Naive thymus-derived CD4-positive, alpha-beta T cell (primary cell): ENCODE results near the gene PRAC2. TPM values are rescaled to one million over a fixed set of nuclear protein-coding genes. Genes with fewer than 3 reads are reported as not detected.

Experiments used
- ATAC-seq: fragments of 150-1000 bp; cut with Tn5 transposase; 2 replicates; pipeline ENCODE4 v1.10.0; 2021; ENCODE audit warnings: mild to moderate bottlenecking, moderate library complexity
- CTCF ChIA-PET: fragments of 350-600 bp; sonication (Branson Sonifier 250); formaldehyde crosslinking; loops from one replicate; lab custom pipeline; 2021; ENCODE audit warnings: antibody characterized with exemption; lab: Charles Lee
- POLR2A ChIA-PET: fragments of 350-600 bp; sonication (Branson Sonifier 250); formaldehyde crosslinking; loops from one replicate; lab custom pipeline; 2021; ENCODE audit warnings: antibody characterized with exemption, inconsistent platforms; lab: Charles Lee
- DNase-seq, 9 donors: peaks; one replicate each; pipeline versions ENCODE4 v3.0.0 to v3.0.0-alpha.2; 2020 to 2022; ENCODE audit warnings: mixed read lengths in 1 of 9
- H3K27ac ChIP-seq: one replicate; pipeline ENCODE4 v1.7.0; 2013; ENCODE audit warnings: mild to moderate bottlenecking, low read depth, low read length, moderate library complexity
- H3K27me3 ChIP-seq, 2 donors: one replicate each; pipeline ENCODE4 v1.7.0; 2013; ENCODE audit warnings: low read length in 2 of 2, mild to moderate bottlenecking in 2 of 2, moderate library complexity in 2 of 2; ENCODE audit not compliant: control insufficient read depth in 2 of 2, insufficient read depth in 2 of 2
- H3K36me3 ChIP-seq, 3 experiments: 1 replicate in 2 of 3; 2 replicates in 1 of 3; pipeline ENCODE4 v1.7.0; 2013; ENCODE audit warnings: low read length in 3 of 3, mild to moderate bottlenecking in 3 of 3, moderate library complexity in 1 of 3; ENCODE audit not compliant: insufficient read depth in 3 of 3, control insufficient read depth in 2 of 3
- H3K4me1 ChIP-seq, 2 donors: one replicate each; pipeline ENCODE4 v1.7.0; 2013; ENCODE audit warnings: low read length in 2 of 2, mild to moderate bottlenecking in 2 of 2, moderate library complexity in 1 of 2; ENCODE audit not compliant: control insufficient read depth in 2 of 2, insufficient read depth in 2 of 2
- H3K4me3 ChIP-seq: 2 replicates; pipeline ENCODE4 v1.7.0; 2013; ENCODE audit warnings: mild to moderate bottlenecking, low read length
- H3K9me3 ChIP-seq, 3 experiments: 1 replicate in 2 of 3; 2 replicates in 1 of 3; pipeline ENCODE4 v1.7.0; 2013; ENCODE audit warnings: low read length in 3 of 3; ENCODE audit not compliant: control insufficient read depth in 2 of 3
- H3K27ac Mint-ChIP-seq, 9 donors: one replicate each; pipeline ENCODE4 v1.8.0; 2020 to 2022; ENCODE audit warnings: mixed read lengths in 9 of 9, mild to moderate bottlenecking in 8 of 9, moderate library complexity in 5 of 9, inconsistent platforms in 2 of 9
- H3K27me3 Mint-ChIP-seq, 5 donors: one replicate each; pipeline ENCODE4 v1.8.0; 2021 to 2022; ENCODE audit warnings: mixed read lengths in 5 of 5, mild to moderate bottlenecking in 1 of 5
- H3K36me3 Mint-ChIP-seq, 5 donors: one replicate each; pipeline ENCODE4 v1.8.0; 2020 to 2022; ENCODE audit warnings: mixed read lengths in 5 of 5, mild to moderate bottlenecking in 3 of 5, inconsistent platforms in 1 of 5
- H3K4me1 Mint-ChIP-seq, 7 donors: one replicate each; pipeline ENCODE4 v1.8.0; 2020 to 2022; ENCODE audit warnings: mixed read lengths in 7 of 7, mild to moderate bottlenecking in 3 of 7, inconsistent platforms in 1 of 7
- H3K4me3 Mint-ChIP-seq, 10 donors: one replicate each; pipeline ENCODE4 v1.8.0; 2020 to 2022; ENCODE audit warnings: mild to moderate bottlenecking in 10 of 10, mixed read lengths in 10 of 10, moderate library complexity in 6 of 10, inconsistent platforms in 2 of 10
- H3K9me3 Mint-ChIP-seq, 11 donors: one replicate each; pipeline ENCODE4 v1.8.0; 2020 to 2022; ENCODE audit warnings: mixed read lengths in 11 of 11, mild to moderate bottlenecking in 4 of 11, inconsistent platforms in 1 of 11, moderate library complexity in 1 of 11
- intact Hi-C, 2 donors: fragments of 100-400 bp; cut with micrococcal nuclease; formaldehyde crosslinking; loops; one replicate each; pipeline ENCODE4 v1.15.1; 2023
- polyA plus RNA-seq, 2 donors: library from polyadenylated mRNA; unstranded; fragments of 300-500 nt; fragmentation: Illumina TruSeq; gene quantifications; one replicate each; pipeline ENCODE4 v1.2.3, GENCODE V29; 2021
- total RNA-seq, 6 experiments: library from RNA in 5 of 6; stranded (reverse) in 5 of 6; gene quantifications; 1 replicate in 5 of 6; 2 replicates in 1 of 6; pipeline ENCODE4 v1.2.3 and lab custom pipeline; 2021 to 2026

The PRAC2 gene
- total and polyA plus RNA-seq, 7 experiments from 2014 or later: not detected

DNA sequence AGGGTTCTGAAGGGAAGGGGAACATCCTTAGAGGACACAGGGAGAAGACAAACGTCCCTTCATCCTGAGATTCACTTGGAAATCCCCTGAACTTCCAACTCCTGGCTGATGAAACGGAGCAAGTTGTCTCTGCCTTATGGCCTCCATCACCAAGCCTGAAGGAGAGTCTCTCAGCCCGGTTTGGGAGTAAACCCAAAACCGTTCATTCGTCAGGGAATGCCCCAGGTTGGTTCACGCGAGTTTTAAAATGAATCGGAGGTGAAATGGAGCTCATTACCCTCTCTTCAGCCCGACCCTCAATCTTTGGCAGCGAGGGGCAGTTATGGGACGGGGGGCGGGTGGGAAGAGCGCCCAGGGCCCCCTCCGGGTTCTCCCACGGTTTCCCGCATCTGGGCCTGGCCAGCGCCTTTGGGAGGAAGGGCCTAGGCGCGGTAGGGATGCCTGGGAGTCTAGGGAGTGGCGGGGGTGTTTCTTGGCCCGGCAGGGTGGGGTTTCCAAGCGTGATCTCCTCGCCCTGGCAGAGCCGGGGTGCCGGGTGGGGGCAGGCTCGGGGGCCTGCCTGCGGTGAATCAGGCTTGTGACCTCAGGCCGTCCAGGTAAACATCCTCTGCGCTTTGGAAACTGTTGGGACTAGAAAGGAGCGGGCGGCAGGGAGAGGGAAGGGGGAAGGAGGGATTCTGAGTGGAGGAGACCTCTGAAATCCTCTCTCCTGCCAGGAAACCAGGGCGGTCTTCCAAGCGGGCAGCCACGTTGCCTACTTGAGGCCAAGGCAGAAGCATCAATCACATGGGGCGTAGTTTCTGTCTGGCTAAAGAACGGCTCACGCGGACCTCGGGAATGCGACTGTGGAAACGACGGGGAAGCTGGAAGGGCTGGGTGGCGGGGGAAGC lies 29.7 kb downstream of the PRAC2 start:
- CTCF ChIA-PET: no interaction called here
- Mint-ChIP-seq H3K4me3 (peak overlapping the region in 2 of 10 donors; percentile 14 to 31), H3K27ac (peak overlapping the region in 1 of 9 donors; percentile 34), H3K27me3 (peaks cover 79 to 93% (median 87%) of the 10 kb centered on the region in 5 donors), H3K4me1 (peaks cover 8 to 25% (median 18%) of the 10 kb centered on the region in 7 donors), H3K9me3 (peaks cover 0 to 8% (median 4%) of the 10 kb centered on the region in 11 donors), H3K36me3 (peaks cover 0 to 5% (median 0%) of the 10 kb centered on the region in 5 donors)
- DNase-seq (no peak), ATAC-seq (no peak)
- Histone ChIP-seq H3K36me3 (no peaks in the 10 kb centered on the region), H3K27me3 (peaks cover 38 to 83% of the 10 kb centered on the region in 2 donors), H3K9me3 (no peaks in the 10 kb centered on the region), H3K4me1 (peaks cover 5 to 13% of the 10 kb centered on the region in 2 donors), H3K27ac (no peak overlapping the region), H3K4me3 (no peak overlapping the region)
- intact Hi-C loops: no loop called here
- POLR2A ChIA-PET: interaction anchor here (0.7 kb wide), 1 partner anchor 33 kb away, joined by 3 read pairs; no protein-coding TSS in a partner anchor

DNA sequence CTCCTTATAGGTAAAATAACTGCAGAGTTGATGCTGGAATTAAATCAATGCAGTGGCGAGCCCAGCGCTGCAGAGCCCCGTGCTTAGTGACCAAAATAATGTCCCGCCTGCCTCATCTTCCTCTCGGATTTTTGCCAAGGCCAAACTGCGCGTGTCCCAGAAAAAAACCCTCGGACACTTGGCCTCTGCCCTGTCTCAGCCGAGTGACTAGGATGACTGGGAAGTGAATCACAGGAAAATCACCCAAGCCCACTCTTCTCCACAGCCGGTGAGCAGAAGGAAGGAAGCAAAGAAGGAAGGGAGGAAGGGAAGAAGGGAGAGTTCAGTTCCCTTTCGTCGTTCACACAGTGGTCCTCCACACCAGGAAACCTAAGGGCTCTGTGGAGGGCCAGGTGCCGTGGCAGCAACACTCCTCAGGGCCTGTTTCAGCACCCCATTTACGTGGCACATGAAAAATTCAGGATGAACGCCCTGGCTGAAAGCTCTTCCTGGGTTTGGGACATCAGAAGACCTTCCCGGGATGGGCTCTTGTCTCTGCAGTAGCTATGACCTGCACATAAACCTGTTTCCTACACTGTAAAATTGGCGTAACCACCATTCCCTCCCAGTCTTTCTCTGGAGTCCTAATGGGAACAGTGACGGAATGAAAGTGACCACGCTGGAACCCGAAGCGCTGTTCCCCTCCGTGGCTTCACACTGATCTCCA lies 31.0 kb downstream of the PRAC2 start:
- Histone ChIP-seq H3K27me3 (peaks cover 29 to 70% of the 10 kb centered on the region in 2 donors), H3K36me3 (no peaks in the 10 kb centered on the region), H3K9me3 (no peaks in the 10 kb centered on the region), H3K4me1 (peaks cover 5 to 13% of the 10 kb centered on the region in 2 donors), H3K27ac (no peak overlapping the region), H3K4me3 (no peak overlapping the region)
- Mint-ChIP-seq H3K4me3 (peak overlapping the region in 6 of 10 donors; percentile 9 to 59 (median 36)), H3K36me3 (peaks cover 0 to 4% (median 0%) of the 10 kb centered on the region in 5 donors), H3K9me3 (peaks cover 0 to 8% (median 4%) of the 10 kb centered on the region in 11 donors), H3K4me1 (peaks cover 8 to 23% (median 18%) of the 10 kb centered on the region in 7 donors), H3K27ac (peak overlapping the region in 1 of 9 donors; percentile 58), H3K27me3 (peaks cover 72 to 94% (median 84%) of the 10 kb centered on the region in 5 donors)
- ChIA-PET POLR2A (no interaction called here), CTCF (no interaction called here)
- no peak for ATAC-seq
- intact Hi-C loops: no loop called here
- no peak for DNase-seq

DNA sequence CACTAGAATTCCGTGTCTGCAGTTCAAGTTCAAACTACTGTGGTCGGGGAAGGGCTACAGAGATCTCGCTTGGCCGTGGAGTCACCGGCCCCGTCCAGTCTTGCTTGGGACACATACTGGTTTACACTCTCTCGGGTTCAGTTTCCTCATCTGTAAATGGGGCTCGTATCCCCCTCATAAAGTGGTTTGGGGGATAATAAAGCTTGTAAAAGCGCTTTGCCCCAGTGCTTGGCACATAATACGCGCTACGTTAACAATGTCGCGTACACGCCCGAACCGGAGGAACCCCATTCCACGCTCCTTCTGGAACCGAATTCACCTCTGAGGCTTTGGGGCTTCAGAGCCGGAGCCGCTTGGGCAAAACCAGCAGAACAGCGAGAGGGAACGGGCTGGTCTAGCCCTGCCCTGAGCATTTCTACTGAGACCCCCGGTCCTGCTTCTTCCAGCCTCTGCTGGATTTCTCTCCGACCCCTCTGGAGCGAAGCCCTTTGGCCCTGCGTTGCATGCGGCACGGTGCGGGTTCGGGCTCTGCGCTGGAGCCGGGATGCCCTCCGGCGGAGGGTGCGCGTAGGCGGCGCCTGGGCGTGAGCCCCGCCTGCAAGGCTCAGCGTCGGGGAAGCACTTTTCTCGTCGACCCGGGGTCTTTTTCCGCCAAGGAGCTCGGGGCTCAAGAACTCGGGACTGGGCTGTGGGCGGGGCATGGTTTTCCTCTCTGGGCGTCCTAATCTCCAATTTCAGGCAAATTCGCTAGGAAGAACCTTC lies 31.7 kb downstream of the PRAC2 start:
- H3K36me3 Mint-ChIP-seq: no peaks in the 10 kb centered on the region
- H3K27ac Mint-ChIP-seq: peak overlapping the region in 1 of 9 donors; percentile 46
- Histone ChIP-seq H3K4me3 (no peak overlapping the region), H3K27ac (no peak overlapping the region), H3K9me3 (no peaks in the 10 kb centered on the region), H3K4me1 (peaks cover 5 to 13% of the 10 kb centered on the region in 2 donors), H3K36me3 (no peaks in the 10 kb centered on the region), H3K27me3 (peaks cover 24 to 62% of the 10 kb centered on the region in 2 donors)
- DNase-seq (no peak), ATAC-seq (no peak)
- peak overlapping the region in 6 of 10 donors; percentile 9 to 59 (median 46) for H3K4me3 Mint-ChIP-seq
- peaks cover 3 to 21% (median 18%) of the 10 kb centered on the region in 7 donors for H3K4me1 Mint-ChIP-seq
- ChIA-PET POLR2A (no interaction called here), CTCF (interaction anchor here (1.6 kb wide), 1 partner anchor 31 kb away, joined by 6 read pairs; no protein-coding TSS in a partner anchor)
- H3K9me3 Mint-ChIP-seq: peaks cover 0 to 8% (median 0%) of the 10 kb centered on the region in 11 donors
- intact Hi-C loops: no loop called here
- peaks cover 72 to 94% (median 84%) of the 10 kb centered on the region in 5 donors for H3K27me3 Mint-ChIP-seq

DNA sequence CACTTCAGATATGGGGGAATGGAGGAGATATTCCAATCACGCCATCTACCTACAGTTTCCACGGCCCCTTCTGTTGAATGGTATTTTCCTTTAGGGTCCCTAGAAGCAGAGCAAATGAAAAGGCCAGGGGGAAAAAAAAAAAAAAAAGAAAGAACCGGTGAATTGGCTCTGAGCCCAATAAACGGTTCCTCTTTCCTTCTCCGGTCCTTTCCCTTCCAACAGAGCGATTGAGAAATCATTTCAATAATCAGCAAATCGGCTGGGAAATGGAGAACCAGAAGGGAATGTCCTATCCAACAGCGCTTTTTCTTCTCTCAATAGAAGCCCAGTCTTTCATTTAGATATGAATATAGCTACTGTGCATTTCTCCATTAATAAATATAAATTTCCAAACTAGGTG lies 32.4 kb downstream of the PRAC2 start:
- no peaks in the 10 kb centered on the region for H3K9me3 ChIP-seq
- H3K27ac Mint-ChIP-seq: peak overlapping the region in 1 of 9 donors; percentile 46
- H3K27ac ChIP-seq: no peak overlapping the region
- DNase-seq (no peak), ATAC-seq (no peak)
- H3K4me3 ChIP-seq: no peak overlapping the region
- intact Hi-C loops: no loop called here
- H3K4me1 ChIP-seq: peaks cover 5 to 13% of the 10 kb centered on the region in 2 donors
- H3K4me1 Mint-ChIP-seq: peaks cover 3 to 21% (median 18%) of the 10 kb centered on the region in 7 donors
- CTCF ChIA-PET: interaction anchor here (1.6 kb wide), 1 partner anchor 31 kb away, joined by 6 read pairs; no protein-coding TSS in a partner anchor
- peak overlapping the region in 4 of 10 donors; percentile 9 to 54 (median 32) for H3K4me3 Mint-ChIP-seq
- H3K36me3 ChIP-seq: no peaks in the 10 kb centered on the region
- POLR2A ChIA-PET: interaction anchor here (0.6 kb wide), 1 partner anchor 787 kb away, joined by 3 read pairs; no protein-coding TSS in a partner anchor
- H3K27me3 ChIP-seq: peaks cover 21 to 56% of the 10 kb centered on the region in 2 donors
- peaks cover 0 to 8% (median 0%) of the 10 kb centered on the region in 11 donors for H3K9me3 Mint-ChIP-seq
- H3K36me3 Mint-ChIP-seq: no peaks in the 10 kb centered on the region
- H3K27me3 Mint-ChIP-seq: peaks cover 75 to 89% (median 85%) of the 10 kb centered on the region in 5 donors

DNA sequence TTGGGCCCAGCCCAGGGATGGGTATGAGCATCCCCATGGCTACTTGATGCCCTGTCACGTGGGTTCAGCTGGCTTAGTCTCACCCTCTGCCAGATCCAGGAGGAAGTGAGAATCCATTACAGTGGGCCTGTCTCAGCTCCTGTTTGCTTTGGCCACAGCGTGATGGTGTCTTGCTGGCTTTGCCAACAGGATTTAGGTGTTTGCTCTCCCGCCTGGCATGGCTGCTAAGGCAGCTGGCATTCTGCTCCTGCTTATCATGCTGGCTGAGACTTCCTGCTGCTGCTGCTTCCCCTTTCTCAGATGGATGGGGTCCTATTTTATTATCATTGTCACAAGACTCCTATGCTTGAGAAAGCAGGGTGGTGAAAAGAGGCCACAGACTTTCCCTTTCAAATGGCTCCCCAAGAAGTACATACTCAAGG lies 33.9 kb downstream of the PRAC2 start:
- Mint-ChIP-seq H3K27me3 (peaks cover 79 to 88% (median 84%) of the 10 kb centered on the region in 5 donors), H3K4me3 (no peak overlapping the region), H3K27ac (no peak overlapping the region), H3K4me1 (peaks cover 3 to 21% (median 18%) of the 10 kb centered on the region in 7 donors), H3K9me3 (peaks cover 0 to 4% (median 0%) of the 10 kb centered on the region in 11 donors), H3K36me3 (no peaks in the 10 kb centered on the region)
- ATAC-seq (no peak), DNase-seq (no peak)
- no peaks in the 10 kb centered on the region for H3K36me3 ChIP-seq
- ChIA-PET CTCF (interaction anchor here (0.6 kb wide), 1 partner anchor 36 kb away, joined by 10 read pairs; no protein-coding TSS in a partner anchor), POLR2A (interaction anchor here (0.7 kb wide), 1 partner anchor 40 kb away, joined by 4 read pairs; no protein-coding TSS in a partner anchor)
- no peaks in the 10 kb centered on the region for H3K9me3 ChIP-seq
- H3K4me1 ChIP-seq: peaks cover 5 to 13% of the 10 kb centered on the region in 2 donors
- intact Hi-C loops: no loop called here
- no peak overlapping the region for H3K27ac ChIP-seq
- H3K27me3 ChIP-seq: peaks cover 18 to 43% of the 10 kb centered on the region in 2 donors
- no peak overlapping the region for H3K4me3 ChIP-seq
